Fibroblast of peridontal ligament (primary cell): ENCODE results near the gene BRI3BP.

Experiments used
- DNase-seq: peaks from one replicate; pipeline ENCODE4 v3.0.0-alpha.2; 2010; ENCODE audit errors: extremely low read depth

The BRI3BP gene

GRCh38 chr12:124993626-124994436 is at the start of gene BRI3BP:
Gene BRI3BP (plus strand): TSS chr12:124993645. CDS start chr12:124993791, 146 bp downstream.
- peak; percentile 26 for DNase-seq

GRCh38 chr12:124946447-124946793 is 47.0 kb upstream of the BRI3BP start:
- no peak for DNase-seq

- DNase-seq: no peak
Observed at GRCh38 chr12:124947013-124947412, 46.4 kb upstream of the BRI3BP start.

- DNase-seq: no peak
Observed at GRCh38 chr12:124947561-124948398, 45.7 kb upstream of the BRI3BP start.

GRCh38 chr12:124949066-124949465 is 44.4 kb upstream of the BRI3BP start:
- no peak for DNase-seq

- no peak for DNase-seq
Observed at GRCh38 chr12:124949779-124950728, 43.4 kb upstream of the BRI3BP start.

GRCh38 chr12:124952295-124952694 is 41.1 kb upstream of the BRI3BP start:
- no peak for DNase-seq

- no peak for DNase-seq
Observed at GRCh38 chr12:124952801-124953200, 40.6 kb upstream of the BRI3BP start.

- no peak for DNase-seq
Observed at GRCh38 chr12:124953689-124954405, 39.6 kb upstream of the BRI3BP start.

GRCh38 chr12:124954771-124955170 is 38.7 kb upstream of the BRI3BP start:
- no peak for DNase-seq

GRCh38 chr12:124956571-124956970 is 36.9 kb upstream of the BRI3BP start:
- DNase-seq: no peak

- DNase-seq: no peak
Observed at GRCh38 chr12:124961055-124961454, 32.4 kb upstream of the BRI3BP start.

- DNase-seq: no peak
Observed at GRCh38 chr12:124963211-124963610, 30.2 kb upstream of the BRI3BP start.

GRCh38 chr12:124964251-124964650 is 29.2 kb upstream of the BRI3BP start:
- DNase-seq: no peak

- no peak for DNase-seq
Observed at GRCh38 chr12:124964836-124965462, 28.5 kb upstream of the BRI3BP start.

- no peak for DNase-seq
Observed at GRCh38 chr12:124967016-124967739, 26.3 kb upstream of the BRI3BP start.

- DNase-seq: no peak
Observed at GRCh38 chr12:124968656-124969055, 24.8 kb upstream of the BRI3BP start.

GRCh38 chr12:124970647-124971402 is 22.6 kb upstream of the BRI3BP start:
- DNase-seq: no peak

- DNase-seq: no peak
Observed at GRCh38 chr12:124971603-124972002, 21.8 kb upstream of the BRI3BP start.
